Activated CD4-positive, CD25-positive, alpha-beta regulatory T cell treated with anti-CD3 and anti-CD28 coated beads, Interleukin-2, amount 50 U/mL, for 72 hours (primary cell): ENCODE measurements around the gene HTR3D.
"Not testable (repeated sequence)": the region's sequence is repeated elsewhere in the genome, so short reads cannot be mapped to it uniquely, and the experiment has no call there.

Experiments used
- DNase-seq: peaks from one replicate; pipeline ENCODE4 v3.0.0; 2021

Gene HTR3D

DNA sequence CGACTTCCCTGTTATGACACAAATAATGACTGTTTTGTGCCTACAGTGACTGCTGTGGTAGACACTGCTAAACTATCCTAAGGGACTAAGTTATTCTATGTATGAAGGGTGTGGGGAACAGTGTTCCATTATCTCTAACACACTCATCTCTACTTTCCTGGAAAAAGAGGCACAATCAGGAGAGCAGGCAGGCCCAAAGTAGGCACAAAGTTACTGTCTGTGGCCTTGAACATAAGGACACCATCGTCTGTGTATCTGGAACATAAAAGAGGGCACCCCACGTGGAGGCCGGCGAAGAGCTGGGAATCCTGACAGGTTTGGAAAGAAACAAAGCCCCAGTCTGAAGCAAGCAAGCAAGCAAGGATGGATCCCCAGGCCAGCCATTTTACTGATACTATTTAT lies 15.4 kb upstream of the HTR3D start:
- no peak for DNase-seq

DNA sequence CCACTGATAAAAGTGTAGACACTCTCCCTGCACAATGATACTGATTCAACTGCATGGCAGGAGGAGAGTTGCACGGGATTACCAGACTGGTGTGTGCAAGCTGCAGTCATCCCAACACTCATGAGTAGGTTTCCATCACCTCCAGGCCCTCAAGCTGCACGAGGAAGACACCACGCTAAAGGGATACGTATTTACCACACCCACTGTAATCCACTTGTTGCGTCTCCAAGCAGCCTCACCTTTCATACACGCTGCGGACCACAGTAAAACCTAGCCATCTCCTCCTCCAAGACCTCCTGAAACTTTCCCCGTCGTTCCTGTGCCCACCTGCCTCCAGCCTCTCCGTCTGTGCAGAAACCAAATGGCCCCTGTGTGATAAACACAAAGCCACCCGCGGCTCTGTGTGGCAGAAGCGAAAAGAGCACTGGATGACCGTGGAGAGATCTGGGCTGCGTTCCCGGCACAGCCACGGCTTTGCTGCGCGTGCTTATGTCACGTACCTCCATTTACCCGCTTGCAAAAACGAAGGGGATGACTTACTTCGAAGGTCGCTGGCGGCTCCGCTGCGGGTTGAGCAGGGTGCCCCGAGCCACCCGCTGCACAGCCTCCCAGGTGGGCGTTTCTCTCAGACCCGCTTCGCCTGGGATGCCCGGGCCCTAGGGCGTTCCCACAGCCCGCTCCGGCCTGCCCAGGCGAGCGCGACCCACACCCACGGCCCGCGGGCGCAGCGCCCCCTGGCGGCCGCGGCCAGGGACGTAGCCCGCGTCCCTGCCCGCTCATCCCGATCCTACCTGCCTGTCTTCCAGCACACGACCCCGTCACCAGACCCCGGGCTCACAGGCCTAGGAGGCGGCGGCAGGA lies 14.5 kb upstream of the HTR3D start:
- peak; percentile 68 for DNase-seq

DNA sequence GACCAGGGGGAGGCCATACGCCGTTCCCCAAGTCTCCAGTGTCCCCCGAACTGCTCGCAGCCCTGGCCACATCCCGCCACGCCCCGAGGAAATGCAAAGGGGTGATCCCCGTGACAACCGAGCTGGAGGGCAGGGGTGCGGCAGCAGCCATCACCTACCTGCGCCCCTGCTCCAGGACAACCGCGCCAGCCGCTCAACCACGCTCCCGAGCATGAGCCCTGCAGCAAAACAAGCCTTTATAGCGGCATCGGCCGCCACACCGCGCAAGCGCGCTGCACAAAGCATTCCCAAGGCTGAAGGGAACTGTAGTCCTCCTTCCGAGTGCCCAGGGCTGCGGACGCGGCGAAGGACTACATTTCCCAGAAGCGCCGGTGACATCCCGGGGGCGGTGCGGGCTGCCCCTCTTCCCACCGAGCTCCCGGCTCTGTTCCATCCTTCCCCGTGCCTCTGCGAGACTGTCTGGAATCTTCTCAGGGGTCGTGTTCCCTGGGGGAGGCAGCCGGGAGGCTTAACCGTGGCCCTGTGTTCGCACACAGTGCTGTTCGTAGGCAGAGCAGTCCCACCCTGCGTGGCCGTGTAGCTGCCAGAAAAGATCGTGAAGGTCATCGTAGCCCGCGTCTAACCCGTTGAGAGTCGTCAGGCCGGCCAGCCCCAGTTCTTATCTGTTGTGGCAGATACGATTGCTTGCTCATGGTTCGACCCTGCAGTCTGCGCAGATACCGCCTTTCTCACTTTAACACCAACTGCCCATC lies 13.7 kb upstream of the HTR3D start, which contains the start of gene ABCC5:
Gene ABCC5 (minus strand): TSS at position 213 of the 752 bp plus-strand sequence. CDS start 3,492 bp downstream, outside the sequence.
- DNase-seq: peak; percentile 75

DNA sequence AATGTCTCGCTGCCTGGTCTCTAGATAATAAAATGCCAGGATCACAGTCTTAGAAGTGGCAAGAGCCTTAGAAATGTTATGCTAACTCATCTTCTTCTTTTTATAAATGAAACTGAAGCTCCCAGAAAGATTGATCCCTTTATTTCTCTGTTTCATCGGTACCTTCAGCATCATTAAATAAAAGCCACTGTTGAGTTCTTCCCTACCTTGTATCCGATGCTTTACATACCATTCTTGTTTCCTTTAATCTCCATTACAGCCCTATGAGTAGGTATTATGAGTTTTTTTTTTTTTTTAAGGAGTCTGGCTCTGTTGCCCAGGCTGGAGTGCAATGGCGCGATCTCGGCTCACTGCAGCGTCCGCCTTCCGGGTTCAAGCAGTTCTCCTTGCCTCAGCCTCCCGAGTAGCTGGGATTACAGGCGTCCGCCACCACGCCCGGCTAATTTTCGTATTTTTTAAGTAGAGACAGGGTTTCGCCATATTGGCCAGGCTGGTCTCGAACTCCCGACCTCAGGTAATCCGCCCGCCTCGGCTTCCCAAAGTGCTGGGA lies 13.0 kb upstream of the HTR3D start:
- DNase-seq: no peak

DNA sequence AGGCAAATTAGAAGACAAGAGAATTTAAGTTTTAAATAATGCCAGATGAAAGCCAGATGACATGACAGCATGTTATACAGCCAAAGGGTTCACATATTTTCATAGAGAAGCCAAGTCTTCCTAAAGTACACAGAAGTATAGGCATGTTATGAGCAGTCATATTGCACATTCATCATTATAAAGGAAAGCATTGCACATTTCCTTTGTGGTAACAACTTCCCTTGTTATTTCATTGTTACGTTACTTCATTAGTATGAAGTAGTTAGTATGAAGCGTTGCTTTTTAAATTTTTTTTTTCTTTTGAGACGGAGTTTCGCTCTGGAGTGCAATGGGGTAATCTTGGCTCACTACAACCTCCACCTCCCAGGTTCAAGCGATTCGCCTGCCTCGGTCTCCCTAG lies 9.2 kb upstream of the HTR3D start:
- no peak for DNase-seq

DNA sequence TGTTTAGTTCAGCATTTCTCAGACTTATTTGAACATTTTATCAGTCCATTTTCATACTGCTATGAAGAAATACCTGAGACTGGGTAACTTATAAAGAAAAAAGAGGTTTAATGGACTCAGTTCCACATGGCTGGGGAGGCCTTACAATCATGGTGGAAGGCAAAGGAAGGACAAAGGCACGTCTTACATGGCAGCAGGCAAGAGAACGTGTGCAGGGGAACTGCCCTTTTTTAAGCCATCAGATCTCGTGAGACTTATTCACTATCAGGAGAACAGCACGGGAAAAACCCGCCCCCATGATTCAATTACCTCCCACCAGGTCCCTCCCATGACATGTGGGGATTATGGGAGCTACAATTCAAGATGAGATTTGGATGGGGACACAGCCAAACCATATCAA lies 6.3 kb upstream of the HTR3D start:
- DNase-seq: not testable (repeated sequence)

DNA sequence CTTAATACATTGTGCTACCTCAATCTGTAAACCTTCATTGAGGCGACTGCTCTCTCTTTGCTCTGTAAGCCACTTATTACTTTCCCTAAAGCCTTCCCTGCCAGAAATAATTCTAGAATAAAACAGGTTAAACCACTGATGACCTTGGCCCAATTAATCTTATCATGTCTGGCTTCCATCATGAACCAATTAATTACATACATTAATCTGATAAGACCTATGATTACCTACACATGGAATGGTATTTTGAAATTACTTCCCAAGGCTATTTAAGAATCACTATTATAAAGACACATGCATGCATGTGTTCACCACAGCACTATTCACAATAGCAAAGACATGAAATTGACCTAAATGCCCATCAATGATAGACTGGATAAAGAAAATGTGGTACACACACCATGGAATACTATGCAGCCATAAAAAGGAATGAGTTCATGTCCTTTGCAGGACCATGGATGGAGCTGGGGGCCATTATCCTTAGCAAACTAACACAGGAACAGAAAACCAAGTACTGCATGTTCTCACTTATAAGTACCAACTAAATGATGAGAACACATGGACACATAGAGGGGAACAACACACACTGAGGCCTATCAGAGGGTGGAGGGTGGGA lies 3.2 kb upstream of the HTR3D start:
- not testable (repeated sequence) for DNase-seq

DNA sequence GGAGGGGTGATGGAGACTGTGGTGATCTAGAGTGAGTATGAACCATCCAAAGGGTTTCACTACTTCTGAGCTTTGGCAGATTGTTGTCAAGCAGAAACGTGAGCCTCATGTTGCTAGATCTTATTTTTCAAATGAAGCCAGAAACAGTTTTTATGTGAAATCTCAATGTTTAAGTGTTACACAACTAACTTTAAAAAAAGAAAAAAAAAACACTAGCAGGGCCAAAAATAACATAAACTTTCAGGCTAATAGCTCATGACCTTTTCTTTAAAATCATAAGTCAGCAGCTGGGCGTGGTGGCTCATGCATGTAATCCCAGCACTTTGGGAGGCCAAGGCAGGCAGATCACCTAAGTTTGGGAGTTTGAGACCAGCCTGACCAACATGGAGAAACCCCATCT lies 2.1 kb upstream of the HTR3D start:
- no peak for DNase-seq

DNA sequence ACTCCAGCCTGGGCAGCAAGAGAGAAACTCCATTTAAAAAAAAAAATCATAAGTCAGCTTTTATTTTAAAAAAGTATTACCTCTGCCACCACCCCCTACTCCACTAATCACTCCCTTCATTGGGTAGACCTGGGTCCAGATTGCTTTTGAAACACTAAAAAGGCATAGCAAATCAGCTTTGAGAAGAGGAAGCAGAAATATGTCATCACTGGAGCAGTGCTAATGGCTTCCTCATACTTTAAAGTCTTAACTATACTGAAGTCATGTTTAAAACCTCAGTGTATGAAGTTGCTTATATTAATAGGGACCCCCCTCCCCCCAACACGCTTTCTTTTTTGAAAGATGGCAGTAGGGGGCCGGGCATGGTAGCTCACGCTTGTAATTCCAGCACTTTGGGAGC lies 1.0 kb upstream of the HTR3D start:
- no peak for DNase-seq

DNA sequence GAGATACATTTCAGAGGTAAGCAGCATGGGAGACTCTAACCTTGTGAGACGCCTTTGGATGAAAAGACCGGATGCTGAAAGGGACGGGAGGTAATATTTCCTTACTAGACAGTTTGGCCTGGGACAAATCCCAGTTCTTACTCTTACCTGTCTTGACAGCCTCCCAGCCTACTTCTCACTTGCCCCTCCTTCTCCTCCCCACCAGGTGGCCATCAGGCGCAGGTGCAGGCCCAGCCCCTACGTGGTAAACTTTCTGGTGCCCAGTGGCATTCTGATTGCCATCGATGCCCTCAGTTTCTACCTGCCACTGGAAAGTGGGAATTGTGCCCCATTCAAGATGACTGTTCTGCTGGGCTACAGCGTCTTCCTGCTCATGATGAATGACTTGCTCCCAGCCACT lies 6.3 kb downstream of the HTR3D start:
- no peak for DNase-seq

DNA sequence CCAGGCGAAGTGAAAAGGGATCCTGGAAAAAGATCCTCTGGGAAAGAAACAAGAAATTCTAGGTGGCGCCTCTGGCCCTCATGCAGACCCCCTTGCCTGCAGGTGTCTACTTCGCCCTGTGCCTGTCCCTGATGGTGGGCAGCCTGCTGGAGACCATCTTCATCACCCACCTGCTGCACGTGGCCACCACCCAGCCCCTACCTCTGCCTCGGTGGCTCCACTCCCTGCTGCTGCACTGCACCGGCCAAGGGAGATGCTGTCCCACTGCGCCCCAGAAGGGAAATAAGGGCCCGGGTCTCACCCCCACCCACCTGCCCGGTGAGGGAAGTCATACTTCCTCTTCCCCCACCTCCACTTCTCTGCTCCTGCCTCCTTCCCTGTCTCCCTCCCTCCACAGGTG lies 6.8 kb downstream of the HTR3D start:
- not testable (repeated sequence) for DNase-seq

DNA sequence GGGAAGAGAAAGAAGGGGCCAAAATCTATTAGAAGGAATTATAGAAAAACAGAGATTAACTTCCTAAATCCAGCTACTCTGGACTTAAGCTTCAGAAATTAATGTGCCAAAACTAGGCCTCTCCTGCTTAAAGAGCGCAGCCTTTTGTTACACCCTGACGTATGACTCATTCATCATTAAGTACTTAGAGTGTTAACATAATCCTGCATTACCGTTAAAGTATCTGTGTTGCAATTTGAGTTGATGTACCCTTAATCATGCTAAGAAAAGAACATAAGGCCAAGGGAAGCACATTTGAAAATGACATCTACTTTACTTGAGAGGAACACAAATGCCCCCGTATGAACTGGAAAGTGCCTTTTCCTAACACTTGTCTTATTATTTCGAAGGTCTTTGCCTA lies 7.9 kb downstream of the HTR3D start:
- DNase-seq: no peak

DNA sequence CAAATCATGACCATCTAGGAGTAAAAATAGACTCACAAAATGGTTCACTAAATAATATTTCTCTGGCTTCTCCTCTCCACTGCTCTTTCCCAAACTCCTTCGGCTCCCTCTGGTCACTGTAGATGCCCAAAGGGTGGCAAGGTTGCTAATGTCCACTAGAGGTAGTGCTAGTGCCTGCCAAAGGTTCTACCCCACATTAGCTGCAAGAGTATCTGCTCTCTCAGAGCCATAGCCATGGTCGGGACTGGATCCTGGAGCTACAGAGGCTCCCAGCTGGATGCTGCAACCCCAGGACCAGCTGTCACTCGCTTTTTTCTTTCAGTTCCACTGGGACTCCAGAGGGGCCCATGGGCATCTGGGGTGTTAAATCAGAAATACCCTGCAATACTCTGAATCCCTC lies 8.5 kb downstream of the HTR3D start:
- no peak for DNase-seq

DNA sequence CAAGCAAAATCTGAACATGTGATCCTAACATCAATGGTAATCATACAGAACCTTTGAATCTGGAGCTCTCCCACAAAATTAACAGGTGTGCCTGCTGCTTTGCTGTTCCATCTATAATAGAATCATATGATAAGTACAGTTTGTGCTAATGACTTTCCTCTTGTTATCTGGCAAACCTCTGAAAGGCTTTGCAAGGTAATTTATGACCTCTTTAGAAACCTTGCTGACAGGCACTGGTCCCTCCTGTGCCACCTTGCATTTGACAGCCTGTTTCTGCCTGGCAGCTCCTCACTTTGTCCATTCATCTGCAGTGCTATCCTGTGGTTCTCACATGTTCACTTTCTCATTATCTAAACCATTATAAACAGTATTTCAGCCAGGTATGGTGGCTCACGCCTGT lies 11.1 kb downstream of the HTR3D start:
- no peak for DNase-seq

DNA sequence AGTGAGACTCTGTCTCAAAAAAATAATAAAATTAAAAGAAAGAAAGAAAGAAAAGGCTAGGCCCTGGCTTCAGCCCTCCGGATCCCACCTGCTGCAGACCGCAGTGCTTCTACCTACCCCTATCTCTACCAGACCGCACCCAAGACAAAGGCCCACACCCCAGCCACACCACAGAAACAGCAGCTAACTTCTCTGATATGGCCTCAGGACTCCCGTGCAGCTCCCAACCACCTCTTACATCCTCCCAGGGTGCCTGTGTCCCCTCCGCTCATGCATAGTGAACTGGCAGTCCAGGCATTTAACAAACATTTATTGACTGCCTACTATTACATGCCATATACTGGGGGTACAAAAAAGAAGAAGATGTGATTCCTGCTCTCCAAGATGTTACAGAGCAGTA lies 14.5 kb downstream of the HTR3D start:
- no peak for DNase-seq

DNA sequence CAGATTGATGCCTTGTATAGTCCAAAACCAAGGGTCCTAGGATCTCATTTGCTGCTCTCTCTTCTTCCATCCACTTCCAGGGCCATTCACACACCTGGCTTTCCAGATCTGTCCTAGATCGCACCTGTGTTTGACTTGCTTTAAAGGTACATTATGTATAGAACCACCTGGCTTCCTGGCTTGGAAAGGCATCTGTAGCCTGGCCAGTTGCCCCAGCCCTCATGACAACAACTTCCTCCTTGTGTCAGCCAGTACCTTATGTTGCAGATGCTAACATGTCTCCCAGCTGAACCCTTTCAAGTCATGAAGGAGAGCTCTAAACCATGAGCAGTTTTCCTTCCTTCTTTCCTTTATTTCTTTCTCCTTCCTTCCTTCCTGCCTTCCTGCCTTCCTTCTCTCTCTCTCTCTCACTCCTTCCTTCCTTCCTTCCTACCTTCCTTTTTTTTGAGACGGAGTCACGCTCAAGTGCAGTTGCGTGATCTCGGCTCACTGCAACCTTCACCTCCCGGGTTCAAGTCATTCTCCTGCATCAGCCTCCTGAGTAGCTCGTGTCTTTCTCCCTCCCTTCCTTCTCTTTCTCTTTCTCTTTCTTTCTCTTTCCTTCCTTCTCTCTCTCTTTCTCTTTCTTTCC lies 18.8 kb downstream of the HTR3D start:
- DNase-seq: no peak

DNA sequence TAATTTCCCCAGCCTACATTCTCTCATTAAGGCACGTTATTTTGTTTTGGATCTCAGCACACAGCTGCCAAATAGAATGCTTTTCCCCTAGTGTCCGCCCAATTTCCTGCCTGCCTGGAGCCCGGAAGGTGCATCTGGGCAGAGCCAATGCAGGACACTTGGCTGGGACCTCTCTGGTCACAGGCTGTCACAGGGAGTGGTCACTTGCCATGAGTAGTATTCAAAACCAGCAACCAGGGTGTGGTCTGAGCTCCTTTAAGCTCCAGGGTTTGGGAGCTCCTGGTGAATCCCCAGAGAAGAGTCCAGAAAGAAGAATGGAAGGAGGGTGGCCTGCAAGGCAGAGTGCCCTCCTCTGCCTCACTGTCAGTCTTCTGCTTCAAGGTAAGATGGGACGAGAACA lies 21.2 kb downstream of the HTR3D start, which contains the start of gene HTR3C:
Gene HTR3C (plus strand): TSS at position 281 of the 400 bp plus-strand sequence. CDS start 34 bp downstream, at position 315.
- DNase-seq: no peak

DNA sequence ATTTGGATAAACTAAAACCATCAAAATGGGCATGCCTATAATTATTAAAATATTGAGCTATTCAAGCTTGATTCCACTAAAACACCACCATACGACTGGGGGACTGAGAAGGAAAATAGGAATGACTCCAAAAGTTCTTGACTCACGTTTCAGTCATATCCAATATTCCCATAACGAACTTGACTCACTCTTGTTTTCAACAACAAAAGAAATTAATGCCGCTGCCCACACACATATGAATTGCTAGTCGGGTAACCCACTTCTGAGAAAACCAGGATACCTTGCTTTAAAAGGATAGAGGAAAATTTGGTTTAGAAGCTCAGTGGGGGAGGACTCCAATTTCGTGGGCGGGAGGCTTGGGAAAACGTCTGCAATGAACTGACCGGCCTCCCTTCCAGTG lies 26.5 kb downstream of the HTR3D start:
- no peak for DNase-seq

DNA sequence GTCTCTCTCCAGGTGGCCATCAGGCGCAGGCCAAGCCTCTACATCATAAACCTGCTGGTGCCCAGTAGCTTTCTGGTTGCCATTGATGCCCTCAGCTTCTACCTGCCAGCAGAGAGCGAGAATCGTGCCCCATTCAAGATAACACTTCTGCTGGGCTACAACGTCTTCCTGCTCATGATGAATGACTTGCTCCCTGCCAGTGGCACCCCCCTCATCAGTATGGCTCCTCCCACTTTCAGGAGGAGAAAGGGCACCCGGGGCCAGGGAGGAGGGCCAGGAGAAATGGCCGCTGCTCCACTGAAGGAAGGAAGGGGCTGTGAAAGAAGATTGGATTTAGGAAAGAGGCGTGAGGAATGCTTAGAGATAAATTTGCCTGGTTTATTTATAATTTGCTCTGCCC lies 27.9 kb downstream of the HTR3D start:
- no peak for DNase-seq

DNA sequence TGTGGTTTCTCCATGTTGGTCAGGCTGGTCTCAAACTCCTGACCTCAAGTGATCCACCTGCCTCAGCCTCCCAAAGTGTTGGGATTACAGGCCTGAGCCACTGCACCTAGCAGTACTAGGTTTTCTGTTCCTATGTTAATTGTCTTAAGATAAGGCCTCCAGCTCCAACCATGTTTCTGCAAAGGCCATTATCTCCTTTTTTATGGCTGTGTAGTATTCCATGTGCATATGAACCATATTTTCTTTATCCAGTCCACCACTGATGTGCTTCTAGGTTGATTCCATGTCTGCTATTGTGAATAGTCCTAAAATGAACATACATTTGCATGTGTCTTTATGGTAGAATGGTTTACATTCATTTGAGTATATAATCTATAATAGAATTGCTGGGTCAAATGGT lies 31.1 kb downstream of the HTR3D start:
- no peak for DNase-seq

DNA sequence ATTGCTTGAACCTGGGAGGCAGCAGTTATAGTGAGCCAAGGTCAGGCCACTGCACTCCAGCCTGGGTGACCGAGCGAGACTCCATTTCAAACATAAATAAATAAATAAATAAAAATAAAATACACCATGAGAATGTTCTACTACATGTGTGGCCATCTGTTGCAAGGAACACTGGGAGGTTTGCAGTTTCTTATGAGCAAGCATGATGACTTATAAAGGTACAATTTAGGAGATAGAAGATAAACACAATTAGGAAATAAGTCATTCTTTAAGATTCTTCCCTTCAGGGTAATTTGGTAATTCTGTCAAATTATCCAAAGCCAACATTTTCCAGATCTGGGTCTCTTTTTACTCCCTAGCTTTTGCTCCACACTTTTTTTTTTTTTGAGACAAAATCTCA lies 34.7 kb downstream of the HTR3D start:
- no peak for DNase-seq

DNA sequence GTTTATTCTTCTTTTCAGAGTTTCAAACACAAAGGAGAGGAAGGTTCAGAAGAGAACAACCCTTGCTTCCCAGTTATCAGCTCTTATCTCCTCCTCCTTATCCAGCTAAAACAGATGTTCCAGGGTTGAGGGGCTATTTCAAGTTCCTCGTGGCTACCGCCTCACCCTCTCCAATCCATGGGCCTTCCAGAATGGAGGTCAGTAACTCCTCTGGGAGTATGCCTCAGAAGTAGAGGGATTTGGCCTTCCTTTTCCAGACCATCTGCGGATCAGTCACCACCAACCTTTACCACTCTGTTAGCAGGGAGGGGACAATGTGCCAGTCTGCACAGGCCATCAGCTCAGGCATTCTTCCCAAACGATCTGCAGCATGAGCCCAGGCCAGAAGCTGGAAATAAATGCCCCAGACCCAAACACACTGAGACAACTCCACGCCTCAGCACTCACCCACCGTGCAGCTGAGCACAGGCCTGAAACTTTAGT lies 36.1 kb downstream of the HTR3D start:
- no peak for DNase-seq

DNA sequence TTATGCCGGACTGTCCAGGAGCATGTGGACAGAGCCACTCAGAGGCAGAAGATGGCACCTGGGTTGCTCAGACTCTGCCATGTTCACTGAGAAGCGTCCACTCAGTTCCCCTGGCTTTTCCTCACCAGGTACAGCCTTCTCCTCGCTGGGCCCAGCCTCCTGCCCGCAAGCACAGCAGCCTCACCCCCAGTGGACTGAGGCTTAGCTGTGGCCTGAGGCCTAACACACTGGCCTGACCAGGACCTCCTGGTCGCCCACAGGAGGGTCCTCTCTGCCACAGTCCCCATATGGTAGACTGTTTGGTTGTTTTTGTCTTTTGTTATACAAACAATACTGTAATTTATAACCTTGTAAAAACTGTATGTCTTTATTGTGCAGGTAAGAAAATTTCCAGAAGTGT lies 36.8 kb downstream of the HTR3D start:
- DNase-seq: no peak
